Measurements from ENCODE around the gene ADAM8. TPM values are rescaled to one million over a fixed set of nuclear protein-coding genes. Genes with fewer than 3 reads are reported as not detected.

ADAM8 gene
- total RNA-seq, 2 experiments from 2014 or later, result 106 to 115 TPM

GRCh38 chr10:133312016-133312768, 35.5 kb upstream of the ADAM8 start:
- CTCF ChIA-PET, result no interaction called here
- TF ChIP-seq, protein P1, sequence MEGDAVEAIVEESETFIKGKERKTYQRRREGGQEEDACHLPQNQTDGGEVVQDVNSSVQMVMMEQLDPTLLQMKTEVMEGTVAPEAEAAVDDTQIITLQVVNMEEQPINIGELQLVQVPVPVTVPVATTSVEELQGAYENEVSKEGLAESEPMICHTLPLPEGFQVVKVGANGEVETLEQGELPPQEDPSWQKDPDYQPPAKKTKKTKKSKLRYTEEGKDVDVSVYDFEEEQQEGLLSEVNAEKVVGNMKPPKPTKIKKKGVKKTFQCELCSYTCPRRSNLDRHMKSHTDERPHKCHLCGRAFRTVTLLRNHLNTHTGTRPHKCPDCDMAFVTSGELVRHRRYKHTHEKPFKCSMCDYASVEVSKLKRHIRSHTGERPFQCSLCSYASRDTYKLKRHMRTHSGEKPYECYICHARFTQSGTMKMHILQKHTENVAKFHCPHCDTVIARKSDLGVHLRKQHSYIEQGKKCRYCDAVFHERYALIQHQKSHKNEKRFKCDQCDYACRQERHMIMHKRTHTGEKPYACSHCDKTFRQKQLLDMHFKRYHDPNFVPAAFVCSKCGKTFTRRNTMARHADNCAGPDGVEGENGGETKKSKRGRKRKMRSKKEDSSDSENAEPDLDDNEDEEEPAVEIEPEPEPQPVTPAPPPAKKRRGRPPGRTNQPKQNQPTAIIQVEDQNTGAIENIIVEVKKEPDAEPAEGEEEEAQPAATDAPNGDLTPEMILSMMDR (IDR thresholded peaks at IDR 0.05), result no peak

GRCh38 chr10:133311570-133311969, 34.9 kb upstream of the ADAM8 start:
- TF ChIP-seq, protein P1 (IDR thresholded peaks at IDR 0.05), result no peak
- Mint-ChIP-seq H3K4me3 (no peak overlapping the region), H3K36me3 (ENCODE audit: low read depth) (peaks cover 9% of the 10 kb centered on the region), H3K27me3 (no peaks in the 10 kb centered on the region), H3K4me1 (ENCODE audit: low read depth) (peaks cover 12% of the 10 kb centered on the region), H3K27ac (no peak overlapping the region), H3K9me3 (no peaks in the 10 kb centered on the region)
- intact Hi-C loops (cut with micrococcal nuclease), result no loop called here
- DNase-seq (no peak), ATAC-seq (no peak)
- ChIA-PET POLR2A (interaction anchor here (0.7 kb wide), 1 partner anchor 74 kb away, joined by 3 read pairs; the partner anchor contains the start of gene VENTX), CTCF (no interaction called here)

More at GRCh38 chr10:133312016-133312768, 35.5 kb upstream of the ADAM8 start:
- Mint-ChIP-seq H3K4me1 (ENCODE audit: low read depth) (peaks cover 7% of the 10 kb centered on the region), H3K27ac (no peak overlapping the region), H3K27me3 (no peaks in the 10 kb centered on the region), H3K4me3 (no peak overlapping the region), H3K36me3 (ENCODE audit: low read depth) (peaks cover 9% of the 10 kb centered on the region), H3K9me3 (no peaks in the 10 kb centered on the region)
- ATAC-seq (no peak), DNase-seq (no peak)
- intact Hi-C loops (cut with micrococcal nuclease), result no loop called here
- POLR2A ChIA-PET, result interaction anchor here (0.7 kb wide), 1 partner anchor 74 kb away, joined by 3 read pairs; the partner anchor contains the start of gene VENTX

GRCh38 chr10:133310789-133311188, 34.1 kb upstream of the ADAM8 start:
- DNase-seq (no peak), ATAC-seq (no peak)
- POLR2A ChIA-PET, result interaction anchor here (1.3 kb wide), 1 partner anchor 14 kb away, joined by 5 read pairs; no protein-coding TSS in a partner anchor
- TF ChIP-seq, protein P1 (IDR thresholded peaks at IDR 0.05), result no peak
- Mint-ChIP-seq H3K9me3 (no peaks in the 10 kb centered on the region), H3K36me3 (ENCODE audit: low read depth) (peaks cover 9% of the 10 kb centered on the region), H3K27me3 (no peaks in the 10 kb centered on the region), H3K27ac (no peak overlapping the region), H3K4me3 (no peak overlapping the region), H3K4me1 (ENCODE audit: low read depth) (peaks cover 17% of the 10 kb centered on the region)
- intact Hi-C loops (cut with micrococcal nuclease), result no loop called here
- CTCF ChIA-PET, result interaction anchor here (1.4 kb wide), 1 partner anchor 19 kb away, joined by 3 read pairs; no protein-coding TSS in a partner anchor

DNA sequence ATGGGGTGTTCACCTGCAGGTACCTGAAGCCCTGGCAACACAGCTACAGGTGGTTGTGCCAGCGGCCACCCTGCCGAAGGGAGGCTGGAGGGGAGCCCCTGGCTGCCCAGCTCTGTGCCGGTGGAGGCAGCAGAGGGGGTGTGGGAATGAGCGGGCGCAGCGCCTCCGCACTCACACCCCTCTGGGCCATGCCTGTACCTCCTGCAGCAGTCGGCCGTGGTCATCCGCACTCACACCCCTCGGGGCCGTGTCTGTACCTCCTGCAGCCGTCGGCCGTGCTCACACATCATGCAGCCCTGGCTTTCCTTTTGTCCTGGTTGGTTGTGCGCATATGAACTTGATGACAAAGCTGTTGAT, 33.7 kb upstream of the ADAM8 start:
- peak overlapping the region; percentile 95 for H3K4me3 Mint-ChIP-seq
- POLR2A ChIA-PET, result interaction anchor here (1.3 kb wide), 1 partner anchor 14 kb away, joined by 5 read pairs; no protein-coding TSS in a partner anchor
- intact Hi-C loops (cut with micrococcal nuclease), result no loop called here

More for the DNA sequence above, 33.7 kb upstream of the ADAM8 start:
- no peak overlapping the region for H3K27ac Mint-ChIP-seq
- CTCF ChIA-PET, result interaction anchor here (1.4 kb wide), 1 partner anchor 19 kb away, joined by 3 read pairs; no protein-coding TSS in a partner anchor
- DNase-seq, result no peak
- H3K4me1 Mint-ChIP-seq (ENCODE audit: low read depth), result peaks cover 19% of the 10 kb centered on the region
- no peak for ATAC-seq
- H3K9me3 Mint-ChIP-seq, result no peaks in the 10 kb centered on the region
- peaks cover 9% of the 10 kb centered on the region for H3K36me3 Mint-ChIP-seq (ENCODE audit: low read depth)
- no peaks in the 10 kb centered on the region for H3K27me3 Mint-ChIP-seq
- TF ChIP-seq, protein P1 (IDR thresholded peaks at IDR 0.05), result no peak

All from activated CD8-positive, alpha-beta T cell treated with anti-CD3 and anti-CD28 coated beads for 36 hours (primary cell).